HepG2 (cell line): ENCODE data around the gene FLAD1. TPM values are rescaled to one million over a fixed set of nuclear protein-coding genes. Genes with fewer than 3 reads are reported as not detected.
A peak's percentile ranks its signal among the peaks of the same experiment; 100 is the strongest.

Experiments used
- ATF5 ChIP-seq: sonication (generic); formaldehyde crosslinking; IDR thresholded peaks from 2 replicates; pipeline ENCODE4 v1.4.0; 2020; ENCODE audit warnings: mild to moderate bottlenecking, low read depth, missing genetic modification reagents
- DBP ChIP-seq: sonication (generic); formaldehyde crosslinking; IDR thresholded peaks from 2 replicates; pipeline ENCODE4 v1.4.0; 2020; ENCODE audit warnings: missing genetic modification reagents; ENCODE audit errors: not compliant biosample characterization
- DMAP1 ChIP-seq: IDR thresholded peaks from 2 replicates; pipeline ENCODE4 v1.6.1; 2016
- GFI1 ChIP-seq: sonication (generic); formaldehyde crosslinking; IDR thresholded peaks from 2 replicates; pipeline ENCODE4 v1.5.0; 2020; ENCODE audit warnings: missing genetic modification reagents, mild to moderate bottlenecking, borderline replicate concordance
- HCFC1 ChIP-seq: fragments of 150-350 bp; IDR thresholded peaks from 2 replicates; pipeline ENCODE4 v1.6.1; 2014; ENCODE audit warnings: low read depth, low read length
- HMG20B ChIP-seq: conservative IDR thresholded peaks from 2 replicates; pipeline ENCODE4 v1.6.1; 2016; ENCODE audit warnings: missing genetic modification reagents, missing compliant biosample characterization
- KDM2A ChIP-seq: sonication (generic); formaldehyde crosslinking; IDR thresholded peaks from 2 replicates; pipeline ENCODE4 v1.4.0; 2020; ENCODE audit warnings: low read depth, missing genetic modification reagents, borderline replicate concordance
- RELA ChIP-seq: sonication (generic); formaldehyde crosslinking; IDR thresholded peaks from 2 replicates; pipeline ENCODE4 v1.4.0; 2020; ENCODE audit warnings: missing genetic modification reagents
- RFX1 ChIP-seq: fragments of 450-650 bp; IDR thresholded peaks from 2 replicates; pipeline ENCODE4 v1.6.1; 2017
- TAF1 ChIP-seq: sonication (generic); formaldehyde crosslinking; IDR thresholded peaks from 2 replicates; pipeline ENCODE4 v1.4.0; 2020; ENCODE audit warnings: missing genetic modification reagents
- TEF ChIP-seq: sonication (generic); formaldehyde crosslinking; IDR thresholded peaks from 2 replicates; pipeline ENCODE4 v1.5.0; 2020; ENCODE audit warnings: missing genetic modification reagents
- ZNF556 ChIP-seq: sonication (generic); formaldehyde crosslinking; IDR thresholded peaks from 2 replicates; pipeline ENCODE4 v1.4.0; 2020; ENCODE audit warnings: mild to moderate bottlenecking, missing genetic modification reagents, borderline replicate concordance
- ZNF687 ChIP-seq: sonication (generic); formaldehyde crosslinking; IDR thresholded peaks from 2 replicates; pipeline ENCODE4 v1.5.1; 2020; ENCODE audit warnings: mild to moderate bottlenecking, missing genetic modification reagents, moderate library complexity
- ZNF816 ChIP-seq: sonication (generic); formaldehyde crosslinking; IDR thresholded peaks from 2 replicates; pipeline ENCODE4 v1.8.0; 2022; ENCODE audit warnings: missing genetic modification reagents, mild to moderate bottlenecking, borderline replicate concordance
- ZNF879 ChIP-seq: sonication (generic); formaldehyde crosslinking; IDR thresholded peaks from 2 replicates; pipeline ENCODE4 v1.8.1; 2023; ENCODE audit warnings: missing genetic modification reagents
- polyA plus RNA-seq, 8 experiments: library from polyadenylated mRNA; depleted of rRNA in 3 of 8; stranded (reverse) in 7 of 8; unstranded in 1 of 8; fragments of >200 nt; fragmentation: Illumina TruSeq in 4 of 8; extraction: Trizol in 4 of 8; gene quantifications; 2 replicates each; pipeline versions ENCODE4 v1.2.1 to v1.2.3, GENCODE V29; 2011 to 2016; ENCODE audit warnings: low read depth in 4 of 8, missing spikeins in 1 of 8, mixed read lengths in 1 of 8; ENCODE audit not compliant: insufficient read depth in 1 of 8
- total RNA-seq, 5 experiments: library from RNA; depleted of rRNA; stranded (reverse); fragments of >200 nt; fragmentation: Illumina TruSeq; extraction: Trizol; gene quantifications; 2 replicates each; pipeline ENCODE4 v1.2.3, GENCODE V29; 2016; ENCODE audit warnings: low read depth in 1 of 5
- TF ChIP-seq, protein P1 (sequence below): sonication (generic); formaldehyde crosslinking; IDR thresholded peaks from 2 replicates; pipeline ENCODE4 v1.9.0; 2021; ENCODE audit warnings: mild to moderate bottlenecking, missing genetic modification reagents
- TF ChIP-seq, protein P2 (sequence below): IDR thresholded peaks from 2 replicates; pipeline ENCODE4 v1.6.1; 2012; ENCODE audit warnings: inconsistent platforms

Gene FLAD1
- total and polyA plus RNA-seq, 2 of the 13 experiments (the other 11 are each of a cell fraction or from before 2014, with no cell fraction given) = 25.9 to 32.8 TPM

DNA sequence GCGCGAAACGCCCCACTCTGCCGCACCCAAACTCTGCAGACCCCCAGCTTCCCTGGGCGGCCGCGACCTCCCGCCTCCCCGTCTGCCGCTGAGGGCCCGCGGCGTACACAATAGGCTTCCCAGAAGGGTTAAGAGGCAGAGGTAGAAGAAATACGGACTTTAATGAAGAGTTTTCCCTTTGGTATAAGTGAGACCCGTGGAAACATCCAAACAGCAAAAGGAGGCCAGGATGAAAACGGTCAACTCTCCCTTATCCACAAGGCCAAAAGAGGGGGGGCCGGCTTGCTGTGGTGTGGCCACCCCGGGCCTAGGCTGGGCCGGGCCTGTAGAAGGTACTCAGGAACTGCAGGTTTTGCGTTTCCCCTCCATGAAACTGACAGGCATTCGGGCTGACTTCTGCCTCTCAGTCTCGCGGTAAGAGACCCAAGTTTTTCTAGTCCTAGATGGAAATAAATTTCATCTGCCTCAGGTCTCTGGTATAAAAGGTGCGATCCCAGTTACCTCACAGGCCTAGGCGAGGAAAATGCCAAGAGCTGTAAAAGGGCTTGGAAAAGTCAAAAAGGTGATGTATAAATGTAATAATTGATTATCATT is 20.9 kb upstream of the FLAD1 start (continued):
- TF ChIP-seq GFI1 (CRISPR knock-in tag) = no peak
- no peak for TF ChIP-seq DBP (CRISPR knock-in tag)
- TF ChIP-seq TEF (CRISPR knock-in tag) = no peak
- no peak for TF ChIP-seq RELA
- 0 out of 2 replicates have a peak, but pooled peaks have one; percentile 26 for TF ChIP-seq ZNF879 (CRISPR knock-in tag)
- no peak for TF ChIP-seq HCFC1
- TF ChIP-seq, protein P1, sequence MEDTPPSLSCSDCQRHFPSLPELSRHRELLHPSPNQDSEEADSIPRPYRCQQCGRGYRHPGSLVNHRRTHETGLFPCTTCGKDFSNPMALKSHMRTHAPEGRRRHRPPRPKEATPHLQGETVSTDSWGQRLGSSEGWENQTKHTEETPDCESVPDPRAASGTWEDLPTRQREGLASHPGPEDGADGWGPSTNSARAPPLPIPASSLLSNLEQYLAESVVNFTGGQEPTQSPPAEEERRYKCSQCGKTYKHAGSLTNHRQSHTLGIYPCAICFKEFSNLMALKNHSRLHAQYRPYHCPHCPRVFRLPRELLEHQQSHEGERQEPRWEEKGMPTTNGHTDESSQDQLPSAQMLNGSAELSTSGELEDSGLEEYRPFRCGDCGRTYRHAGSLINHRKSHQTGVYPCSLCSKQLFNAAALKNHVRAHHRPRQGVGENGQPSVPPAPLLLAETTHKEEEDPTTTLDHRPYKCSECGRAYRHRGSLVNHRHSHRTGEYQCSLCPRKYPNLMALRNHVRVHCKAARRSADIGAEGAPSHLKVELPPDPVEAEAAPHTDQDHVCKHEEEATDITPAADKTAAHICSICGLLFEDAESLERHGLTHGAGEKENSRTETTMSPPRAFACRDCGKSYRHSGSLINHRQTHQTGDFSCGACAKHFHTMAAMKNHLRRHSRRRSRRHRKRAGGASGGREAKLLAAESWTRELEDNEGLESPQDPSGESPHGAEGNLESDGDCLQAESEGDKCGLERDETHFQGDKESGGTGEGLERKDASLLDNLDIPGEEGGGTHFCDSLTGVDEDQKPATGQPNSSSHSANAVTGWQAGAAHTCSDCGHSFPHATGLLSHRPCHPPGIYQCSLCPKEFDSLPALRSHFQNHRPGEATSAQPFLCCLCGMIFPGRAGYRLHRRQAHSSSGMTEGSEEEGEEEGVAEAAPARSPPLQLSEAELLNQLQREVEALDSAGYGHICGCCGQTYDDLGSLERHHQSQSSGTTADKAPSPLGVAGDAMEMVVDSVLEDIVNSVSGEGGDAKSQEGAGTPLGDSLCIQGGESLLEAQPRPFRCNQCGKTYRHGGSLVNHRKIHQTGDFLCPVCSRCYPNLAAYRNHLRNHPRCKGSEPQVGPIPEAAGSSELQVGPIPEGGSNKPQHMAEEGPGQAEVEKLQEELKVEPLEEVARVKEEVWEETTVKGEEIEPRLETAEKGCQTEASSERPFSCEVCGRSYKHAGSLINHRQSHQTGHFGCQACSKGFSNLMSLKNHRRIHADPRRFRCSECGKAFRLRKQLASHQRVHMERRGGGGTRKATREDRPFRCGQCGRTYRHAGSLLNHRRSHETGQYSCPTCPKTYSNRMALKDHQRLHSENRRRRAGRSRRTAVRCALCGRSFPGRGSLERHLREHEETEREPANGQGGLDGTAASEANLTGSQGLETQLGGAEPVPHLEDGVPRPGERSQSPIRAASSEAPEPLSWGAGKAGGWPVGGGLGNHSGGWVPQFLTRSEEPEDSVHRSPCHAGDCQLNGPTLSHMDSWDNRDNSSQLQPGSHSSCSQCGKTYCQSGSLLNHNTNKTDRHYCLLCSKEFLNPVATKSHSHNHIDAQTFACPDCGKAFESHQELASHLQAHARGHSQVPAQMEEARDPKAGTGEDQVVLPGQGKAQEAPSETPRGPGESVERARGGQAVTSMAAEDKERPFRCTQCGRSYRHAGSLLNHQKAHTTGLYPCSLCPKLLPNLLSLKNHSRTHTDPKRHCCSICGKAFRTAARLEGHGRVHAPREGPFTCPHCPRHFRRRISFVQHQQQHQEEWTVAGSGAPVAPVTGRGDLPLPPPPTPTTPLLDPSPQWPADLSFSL (CRISPR knock-in tag) = no peak
- TF ChIP-seq KDM2A (CRISPR knock-in tag) = peak; percentile 20; the same call in 1 of the 2 replicates
- TF ChIP-seq ZNF687 (CRISPR knock-in tag) = no peak
- no peak for TF ChIP-seq TAF1
- no peak for TF ChIP-seq HMG20B (CRISPR knock-in tag)
- TF ChIP-seq ZNF816 (CRISPR knock-in tag) = 0 out of 2 replicates have a peak, but pooled peaks have one; percentile 21
- TF ChIP-seq DMAP1 (CRISPR knock-in tag) = peak; percentile 1; the same call in 1 of the 2 replicates
- TF ChIP-seq, protein P2, sequence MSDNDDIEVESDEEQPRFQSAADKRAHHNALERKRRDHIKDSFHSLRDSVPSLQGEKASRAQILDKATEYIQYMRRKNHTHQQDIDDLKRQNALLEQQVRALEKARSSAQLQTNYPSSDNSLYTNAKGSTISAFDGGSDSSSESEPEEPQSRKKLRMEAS = no peak
- no peak for TF ChIP-seq ZNF556
- TF ChIP-seq ATF5 (CRISPR knock-in tag) = no peak
- TF ChIP-seq RFX1 = no peak
